GM19193 (cell line): Measurements from ENCODE around the gene BUD23.

ENCODE experiments used
- POLR2A ChIP-seq: IDR thresholded peaks from 4 replicates; pipeline ENCODE4 v1.6.1; 2011; ENCODE audit not compliant: insufficient read depth, insufficient read length; ENCODE audit errors: extremely low read depth

The BUD23 gene

GRCh38 chr7:73704640-73705550 is 21.5 kb downstream of the BUD23 start:
- no peak for TF ChIP-seq POLR2A

- no peak for TF ChIP-seq POLR2A
Measured at GRCh38 chr7:73705551-73705920, 22.1 kb downstream of the BUD23 start.

- no peak for TF ChIP-seq POLR2A
Measured at GRCh38 chr7:73706126-73707044, 23.0 kb downstream of the BUD23 start.

- TF ChIP-seq POLR2A = no peak
Measured at GRCh38 chr7:73707045-73707631, 23.7 kb downstream of the BUD23 start.

GRCh38 chr7:73708961-73709549 is 25.7 kb downstream of the BUD23 start:
- TF ChIP-seq POLR2A = no peak

- no peak for TF ChIP-seq POLR2A
Measured at GRCh38 chr7:73712773-73713172, 29.4 kb downstream of the BUD23 start.

GRCh38 chr7:73715648-73716317 is 32.4 kb downstream of the BUD23 start:
- no peak for TF ChIP-seq POLR2A

- no peak for TF ChIP-seq POLR2A
Measured at GRCh38 chr7:73716318-73716890, 33.0 kb downstream of the BUD23 start.

- TF ChIP-seq POLR2A = no peak
Measured at GRCh38 chr7:73717025-73717807, 33.8 kb downstream of the BUD23 start.

GRCh38 chr7:73717991-73718405 is 34.6 kb downstream of the BUD23 start:
- TF ChIP-seq POLR2A = no peak

GRCh38 chr7:73718438-73718881 is 35.1 kb downstream of the BUD23 start:
- no peak for TF ChIP-seq POLR2A

GRCh38 chr7:73718905-73719805 is 35.8 kb downstream of the BUD23 start, which contains the start of gene STX1A:
TSS of gene STX1A (minus strand) at chr7:73719669. CDS start at chr7:73719631, 38 bp downstream.
- TF ChIP-seq POLR2A = peak; percentile 54

GRCh38 chr7:73719806-73720169 is 36.4 kb downstream of the BUD23 start:
- TF ChIP-seq POLR2A = no peak

GRCh38 chr7:73721377-73721817 is 38.0 kb downstream of the BUD23 start:
- TF ChIP-seq POLR2A = no peak
